ENCODE measurements around the gene RPL37.
A peak's percentile ranks its signal among the peaks of the same experiment; 100 is the strongest.
"Not testable (repeated sequence)": the region's sequence is repeated elsewhere in the genome, so short reads cannot be mapped to it uniquely, and the experiment has no call there.

Gene RPL37

DNA sequence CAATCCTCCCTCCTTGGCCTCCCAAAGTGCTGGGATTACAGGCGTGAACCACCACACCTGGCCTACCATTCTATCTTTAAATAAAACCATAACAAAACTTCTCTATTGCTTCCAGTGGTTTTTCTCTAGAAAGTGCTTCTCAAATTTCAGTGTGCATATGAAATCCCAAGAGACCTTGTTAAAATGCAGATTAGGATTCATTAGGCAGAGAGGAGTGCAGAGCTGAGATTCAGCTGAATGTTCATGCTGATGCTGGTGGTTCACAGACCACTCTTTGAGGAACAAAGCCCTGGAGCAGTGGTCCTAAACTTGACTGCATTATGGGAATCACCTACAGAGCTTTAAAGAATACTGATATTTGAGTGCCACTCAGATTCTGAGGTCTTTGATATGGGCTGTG, 34.4 kb upstream of the RPL37 start:
- Histone ChIP-seq H3K4me3 (ENCODE audit: insufficient read depth, low read depth, low read length, poor library complexity, severe bottlenecking) (no peak overlapping the region), H3K4me1 (ENCODE audit: control insufficient read depth, insufficient read depth, low read length, poor library complexity, severe bottlenecking) (no peaks in the 10 kb centered on the region), H3K36me3 (ENCODE audit: control insufficient read depth, insufficient read depth, low read length) (no peaks in the 10 kb centered on the region), H3K27ac (ENCODE audit: insufficient read depth, low read length, poor library complexity, severe bottlenecking) (no peak overlapping the region), H3K9me3 (ENCODE audit: control insufficient read depth, low read length) (no peaks in the 10 kb centered on the region), H3K27me3 (replicated peaks; ENCODE audit: control insufficient read depth, insufficient read depth, low read length, poor library complexity, severe bottlenecking) (no peaks in the 10 kb centered on the region)
- no peak for DNase-seq

DNA sequence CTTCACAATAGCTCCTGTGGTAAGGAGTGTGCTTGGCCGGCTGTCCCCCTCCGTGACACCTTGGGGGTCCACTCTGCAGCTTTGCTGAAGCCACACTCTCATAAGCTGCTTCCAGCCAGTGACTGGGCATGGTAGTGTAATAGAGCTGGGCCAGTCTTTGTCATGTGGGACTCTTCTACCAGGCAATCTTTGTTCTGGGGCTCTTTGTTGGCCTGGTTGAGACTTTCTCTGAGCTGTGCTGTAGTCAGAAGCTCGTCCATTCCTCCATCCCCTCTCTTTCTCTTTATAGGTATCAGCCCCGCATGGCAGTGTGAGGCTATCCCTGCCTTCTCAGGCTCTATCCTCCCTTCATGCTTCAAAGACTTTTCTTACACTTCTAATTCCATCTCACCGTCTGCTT, 31.8 kb upstream of the RPL37 start:
- no peaks in the 10 kb centered on the region for H3K36me3 ChIP-seq (ENCODE audit: control insufficient read depth, insufficient read depth, low read length)
- no peak overlapping the region for H3K27ac ChIP-seq (ENCODE audit: insufficient read depth, low read length, poor library complexity, severe bottlenecking)
- H3K27me3 ChIP-seq (replicated peaks; ENCODE audit: control insufficient read depth, insufficient read depth, low read length, poor library complexity, severe bottlenecking) = no peaks in the 10 kb centered on the region
- no peaks in the 10 kb centered on the region for H3K9me3 ChIP-seq (ENCODE audit: control insufficient read depth, low read length)
- DNase-seq = no peak
- no peaks in the 10 kb centered on the region for H3K4me1 ChIP-seq (ENCODE audit: control insufficient read depth, insufficient read depth, low read length, poor library complexity, severe bottlenecking)
- no peak overlapping the region for H3K4me3 ChIP-seq (ENCODE audit: insufficient read depth, low read depth, low read length, poor library complexity, severe bottlenecking)

DNA sequence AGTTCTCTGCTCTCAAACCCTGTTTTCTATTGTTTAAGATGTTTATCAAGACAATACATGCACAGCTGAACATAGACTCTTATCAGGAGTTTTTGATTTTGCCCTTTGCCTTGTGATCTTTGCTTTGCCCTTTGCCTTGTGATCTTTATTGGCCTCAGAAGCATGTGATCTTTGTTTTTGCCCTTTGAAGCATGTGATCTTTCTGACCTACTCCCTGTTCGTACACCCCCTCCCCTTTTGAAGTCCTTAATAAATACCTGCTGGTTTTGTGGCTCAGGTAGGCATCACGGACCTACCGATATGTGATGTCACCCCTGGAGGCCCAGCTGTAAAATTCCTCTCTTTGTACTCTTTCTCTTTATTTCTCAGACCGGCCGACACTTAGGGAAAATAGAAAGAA, 30.0 kb upstream of the RPL37 start:
- not testable (repeated sequence) for H3K9me3 ChIP-seq (ENCODE audit: control insufficient read depth, low read length)

DNA sequence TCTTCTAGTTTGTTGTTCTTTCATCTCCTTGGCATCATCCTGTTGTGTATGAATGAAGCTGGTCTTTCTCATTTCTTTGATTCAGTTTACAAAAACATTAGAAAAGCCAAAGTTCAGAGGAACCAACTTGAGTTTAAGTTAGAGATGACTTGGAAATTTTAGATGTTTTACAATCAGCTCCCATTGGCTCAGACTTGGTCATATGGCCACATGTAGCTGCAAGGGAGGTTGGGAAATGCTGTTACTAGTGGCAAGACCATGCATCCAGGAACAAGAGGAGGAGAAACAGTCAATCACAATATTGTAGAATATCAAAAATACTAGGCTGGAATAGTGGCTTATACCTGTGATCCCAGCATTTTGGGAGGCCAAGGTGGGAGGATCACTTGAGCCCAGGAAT, 25.7 kb upstream of the RPL37 start:
- Histone ChIP-seq H3K9me3 (ENCODE audit: control insufficient read depth, low read length) (no peaks in the 10 kb centered on the region), H3K27me3 (replicated peaks; ENCODE audit: control insufficient read depth, insufficient read depth, low read length, poor library complexity, severe bottlenecking) (no peaks in the 10 kb centered on the region), H3K4me1 (ENCODE audit: control insufficient read depth, insufficient read depth, low read length, poor library complexity, severe bottlenecking) (no peaks in the 10 kb centered on the region), H3K4me3 (ENCODE audit: insufficient read depth, low read depth, low read length, poor library complexity, severe bottlenecking) (no peak overlapping the region), H3K36me3 (ENCODE audit: control insufficient read depth, insufficient read depth, low read length) (no peaks in the 10 kb centered on the region), H3K27ac (ENCODE audit: insufficient read depth, low read length, poor library complexity, severe bottlenecking) (no peak overlapping the region)
- no peak for DNase-seq

More for the DNA sequence above, 30.0 kb upstream of the RPL37 start:
- not testable (repeated sequence) for H3K4me3 ChIP-seq (ENCODE audit: insufficient read depth, low read depth, low read length, poor library complexity, severe bottlenecking); H3K36me3 ChIP-seq (ENCODE audit: control insufficient read depth, insufficient read depth, low read length); H3K27me3 ChIP-seq (replicated peaks; ENCODE audit: control insufficient read depth, insufficient read depth, low read length, poor library complexity, severe bottlenecking); H3K27ac ChIP-seq (ENCODE audit: insufficient read depth, low read length, poor library complexity, severe bottlenecking); H3K4me1 ChIP-seq (ENCODE audit: control insufficient read depth, insufficient read depth, low read length, poor library complexity, severe bottlenecking); DNase-seq

DNA sequence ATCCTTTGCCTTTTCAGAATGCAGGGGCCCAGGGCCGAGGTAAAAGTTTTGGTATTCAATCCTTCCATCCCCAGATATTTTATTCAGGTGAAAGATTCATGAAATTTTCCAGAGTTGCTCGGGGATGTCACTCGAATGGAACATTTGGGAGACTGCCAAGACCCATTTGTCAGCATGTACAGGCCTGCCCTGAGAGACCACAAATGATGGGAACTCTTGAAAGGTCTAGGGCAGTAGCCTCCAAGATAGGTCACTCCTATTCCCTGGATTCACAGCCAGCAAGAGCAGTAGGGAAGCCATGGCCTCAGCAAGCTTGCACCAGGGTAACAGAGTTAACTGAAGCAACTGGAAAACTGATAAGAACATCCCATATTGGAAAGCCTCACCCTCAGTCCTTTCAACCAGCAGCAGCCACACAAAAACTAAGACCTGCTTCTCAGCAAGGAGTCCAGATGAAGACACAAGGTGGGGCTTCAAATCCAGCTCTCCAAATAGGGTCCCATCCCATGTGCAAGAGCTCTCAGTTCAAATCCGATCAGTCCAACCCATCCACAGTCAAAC, 18.7 kb upstream of the RPL37 start:
- no peaks in the 10 kb centered on the region for H3K27me3 ChIP-seq (replicated peaks; ENCODE audit: control insufficient read depth, insufficient read depth, low read length, poor library complexity, severe bottlenecking)
- no peak overlapping the region for H3K4me3 ChIP-seq (ENCODE audit: insufficient read depth, low read depth, low read length, poor library complexity, severe bottlenecking)
- no peaks in the 10 kb centered on the region for H3K4me1 ChIP-seq (ENCODE audit: control insufficient read depth, insufficient read depth, low read length, poor library complexity, severe bottlenecking)
- no peaks in the 10 kb centered on the region for H3K36me3 ChIP-seq (ENCODE audit: control insufficient read depth, insufficient read depth, low read length)
- no peak for DNase-seq
- no peaks in the 10 kb centered on the region for H3K9me3 ChIP-seq (ENCODE audit: control insufficient read depth, low read length)
- H3K27ac ChIP-seq (ENCODE audit: insufficient read depth, low read length, poor library complexity, severe bottlenecking) = no peak overlapping the region

DNA sequence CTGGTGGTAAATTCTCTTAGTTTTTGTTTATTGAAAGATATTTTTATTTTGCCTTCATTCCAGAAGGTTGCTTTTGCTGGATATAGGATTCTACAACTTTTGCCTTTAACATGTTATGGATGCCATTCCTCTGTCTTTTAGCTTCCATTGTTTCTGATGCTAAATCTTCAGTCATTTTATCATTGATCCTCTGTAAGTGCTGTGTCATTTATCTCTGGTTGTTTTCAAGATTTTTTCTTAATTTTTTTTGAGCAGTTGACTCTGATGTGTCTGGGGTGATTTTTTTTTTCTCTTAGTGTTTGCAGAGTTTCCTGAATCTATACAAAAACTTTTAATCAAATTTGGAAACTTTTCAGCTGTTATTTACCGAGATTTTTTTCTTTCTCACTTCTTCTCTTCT, 12.5 kb upstream of the RPL37 start:
- Histone ChIP-seq H3K9me3 (ENCODE audit: control insufficient read depth, low read length) (no peaks in the 10 kb centered on the region), H3K4me3 (ENCODE audit: insufficient read depth, low read depth, low read length, poor library complexity, severe bottlenecking) (no peak overlapping the region), H3K4me1 (ENCODE audit: control insufficient read depth, insufficient read depth, low read length, poor library complexity, severe bottlenecking) (no peaks in the 10 kb centered on the region), H3K36me3 (ENCODE audit: control insufficient read depth, insufficient read depth, low read length) (no peaks in the 10 kb centered on the region), H3K27me3 (replicated peaks; ENCODE audit: control insufficient read depth, insufficient read depth, low read length, poor library complexity, severe bottlenecking) (no peaks in the 10 kb centered on the region), H3K27ac (ENCODE audit: insufficient read depth, low read length, poor library complexity, severe bottlenecking) (no peak overlapping the region)
- DNase-seq = no peak

DNA sequence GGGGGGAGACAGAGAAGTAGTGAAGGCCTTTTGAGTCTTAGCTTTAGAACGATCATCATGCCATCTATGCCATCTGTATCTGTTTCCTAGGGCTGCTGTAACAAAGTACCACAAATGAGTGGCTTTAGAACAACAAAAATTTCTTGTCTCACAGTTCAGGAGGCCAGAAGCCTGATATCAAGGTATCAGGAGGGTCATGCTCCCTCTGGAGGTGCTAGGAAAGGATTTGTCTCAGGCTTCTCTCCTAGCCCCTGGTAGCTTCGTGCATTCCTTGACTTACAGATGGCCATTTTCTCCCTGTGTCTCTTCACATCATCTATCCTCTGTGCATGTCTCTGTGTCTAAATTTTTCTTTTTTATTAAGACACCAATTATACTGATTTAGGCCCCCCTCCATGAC, 11.3 kb upstream of the RPL37 start:
- no peak for DNase-seq
- Histone ChIP-seq H3K4me3 (ENCODE audit: insufficient read depth, low read depth, low read length, poor library complexity, severe bottlenecking) (no peak overlapping the region), H3K9me3 (ENCODE audit: control insufficient read depth, low read length) (no peaks in the 10 kb centered on the region), H3K27ac (ENCODE audit: insufficient read depth, low read length, poor library complexity, severe bottlenecking) (no peak overlapping the region), H3K4me1 (ENCODE audit: control insufficient read depth, insufficient read depth, low read length, poor library complexity, severe bottlenecking) (no peaks in the 10 kb centered on the region), H3K36me3 (ENCODE audit: control insufficient read depth, insufficient read depth, low read length) (no peaks in the 10 kb centered on the region), H3K27me3 (replicated peaks; ENCODE audit: control insufficient read depth, insufficient read depth, low read length, poor library complexity, severe bottlenecking) (no peaks in the 10 kb centered on the region)

DNA sequence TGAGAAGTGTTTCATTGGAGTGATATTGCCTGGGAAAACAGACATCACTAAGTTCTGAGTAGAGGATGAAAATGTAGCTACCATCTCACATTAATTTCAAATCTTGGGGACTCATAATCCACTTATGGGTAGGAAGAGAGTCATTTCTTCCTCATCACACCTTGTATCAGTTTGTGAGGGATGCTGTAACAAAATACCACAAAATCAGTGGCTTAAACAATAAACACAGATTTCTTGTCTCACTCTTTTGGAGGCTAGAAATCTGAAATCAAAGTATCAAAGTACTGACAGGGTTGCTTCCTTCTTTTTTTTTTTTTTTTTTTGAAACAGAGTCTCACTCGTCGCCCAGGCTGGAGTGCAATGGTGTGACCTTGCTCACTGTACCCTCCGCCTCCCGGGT, 9.5 kb upstream of the RPL37 start:
- no peaks in the 10 kb centered on the region for H3K4me1 ChIP-seq (ENCODE audit: control insufficient read depth, insufficient read depth, low read length, poor library complexity, severe bottlenecking)
- no peak for DNase-seq
- no peak overlapping the region for H3K27ac ChIP-seq (ENCODE audit: insufficient read depth, low read length, poor library complexity, severe bottlenecking)
- H3K27me3 ChIP-seq (replicated peaks; ENCODE audit: control insufficient read depth, insufficient read depth, low read length, poor library complexity, severe bottlenecking) = no peaks in the 10 kb centered on the region
- no peaks in the 10 kb centered on the region for H3K9me3 ChIP-seq (ENCODE audit: control insufficient read depth, low read length)
- no peaks in the 10 kb centered on the region for H3K36me3 ChIP-seq (ENCODE audit: control insufficient read depth, insufficient read depth, low read length)
- no peak overlapping the region for H3K4me3 ChIP-seq (ENCODE audit: insufficient read depth, low read depth, low read length, poor library complexity, severe bottlenecking)

DNA sequence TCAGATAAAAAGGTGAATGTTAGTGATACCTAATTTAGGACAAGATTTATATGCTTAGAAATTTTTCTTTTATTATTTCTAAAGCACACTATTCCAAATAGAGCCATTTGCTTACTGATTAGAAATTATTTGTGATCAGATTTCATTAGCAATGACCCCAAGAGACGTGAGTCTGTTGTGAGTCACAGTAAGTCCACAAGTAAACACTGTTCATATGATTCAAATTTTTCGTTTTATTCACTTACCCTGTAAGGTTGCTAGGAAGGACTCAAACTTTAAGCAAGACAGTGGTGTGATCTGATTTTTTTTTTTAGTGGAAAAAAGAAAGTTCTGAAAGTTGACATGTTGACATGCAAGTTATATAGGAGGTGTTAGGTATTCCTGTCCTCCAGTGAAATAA, 7.3 kb upstream of the RPL37 start:
- no peak overlapping the region for H3K4me3 ChIP-seq (ENCODE audit: insufficient read depth, low read depth, low read length, poor library complexity, severe bottlenecking)
- no peak overlapping the region for H3K27ac ChIP-seq (ENCODE audit: insufficient read depth, low read length, poor library complexity, severe bottlenecking)
- H3K36me3 ChIP-seq (ENCODE audit: control insufficient read depth, insufficient read depth, low read length) = no peaks in the 10 kb centered on the region
- no peaks in the 10 kb centered on the region for H3K27me3 ChIP-seq (replicated peaks; ENCODE audit: control insufficient read depth, insufficient read depth, low read length, poor library complexity, severe bottlenecking)
- no peak for DNase-seq
- peaks cover 6% of the 10 kb centered on the region for H3K4me1 ChIP-seq (ENCODE audit: control insufficient read depth, insufficient read depth, low read length, poor library complexity, severe bottlenecking)
- no peaks in the 10 kb centered on the region for H3K9me3 ChIP-seq (ENCODE audit: control insufficient read depth, low read length)

DNA sequence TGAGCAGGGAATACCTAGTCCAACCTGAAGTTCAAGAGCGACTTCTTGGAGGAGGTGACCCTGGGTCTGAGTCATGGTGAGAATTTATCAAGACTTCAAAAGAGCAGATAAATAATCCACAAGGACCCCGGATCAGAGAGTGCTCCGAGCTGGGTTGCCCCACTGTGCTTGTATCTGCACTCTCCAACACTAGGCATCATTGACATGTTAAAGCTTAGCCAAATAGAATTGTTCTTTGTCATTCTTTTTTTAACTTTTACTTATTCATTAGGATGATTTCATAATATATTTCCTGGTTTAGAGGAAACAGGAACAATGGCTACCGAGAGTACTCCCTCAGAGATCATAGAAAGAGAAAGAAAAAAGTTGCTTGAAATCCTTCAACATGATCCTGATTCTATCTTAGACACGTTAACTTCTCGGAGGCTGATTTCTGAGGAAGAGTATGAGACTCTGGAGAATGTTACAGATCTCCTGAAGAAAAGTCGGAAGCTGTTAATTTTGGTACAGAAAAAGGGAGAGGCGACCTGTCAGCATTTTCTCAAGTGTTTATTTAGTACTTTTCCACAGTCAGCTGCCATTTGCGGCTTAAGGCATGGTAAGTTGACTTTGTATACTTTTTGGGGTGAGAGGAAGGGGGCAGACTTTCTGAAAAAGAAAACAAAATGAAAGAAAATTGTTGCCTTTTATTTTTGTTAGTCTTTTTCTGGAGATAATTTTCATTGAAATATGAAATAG, 6.2 kb upstream of the RPL37 start, which contains the start of gene CARD6:
CARD6 (plus strand) TSS at position 300 of the 738 bp plus-strand sequence; CDS start at position 316, 16 bp downstream.
- no peaks in the 10 kb centered on the region for H3K27me3 ChIP-seq (replicated peaks; ENCODE audit: control insufficient read depth, insufficient read depth, low read length, poor library complexity, severe bottlenecking)
- H3K27ac ChIP-seq (ENCODE audit: insufficient read depth, low read length, poor library complexity, severe bottlenecking) = no peak within 1 kb of the TSS
- H3K4me1 ChIP-seq (ENCODE audit: control insufficient read depth, insufficient read depth, low read length, poor library complexity, severe bottlenecking) = peaks cover 6% of the 10 kb centered on the region
- no peak for DNase-seq
- H3K9me3 ChIP-seq (ENCODE audit: control insufficient read depth, low read length) = no peaks in the 10 kb centered on the region
- peak within 1 kb of the TSS; percentile 53 for H3K4me3 ChIP-seq (ENCODE audit: insufficient read depth, low read depth, low read length, poor library complexity, severe bottlenecking)
- H3K36me3 ChIP-seq (ENCODE audit: control insufficient read depth, insufficient read depth, low read length) = no peaks in the 10 kb centered on the region

Measured in effector memory CD4-positive, alpha-beta T cell (primary cell).